Endodermal cell (in vitro differentiated cells): Measurements from ENCODE around the gene KRTAP1-1. TPM values are rescaled to one million over a fixed set of nuclear protein-coding genes. Genes with fewer than 3 reads are reported as not detected.

Experiments used
- DNase-seq: peaks from one replicate; pipeline ENCODE4 v3.0.0-alpha.2; 2017
- H3K27ac ChIP-seq: 2 replicates; pipeline ENCODE4 v1.5.1; 2013; ENCODE audit warnings: mild to moderate bottlenecking, low read depth, low read length, moderate library complexity
- H3K27me3 ChIP-seq: 2 replicates; pipeline ENCODE4 v1.6.1; 2013; ENCODE audit warnings: mild to moderate bottlenecking, low read length, moderate library complexity; ENCODE audit not compliant: insufficient read depth, control insufficient read depth, poor library complexity, severe bottlenecking
- H3K36me3 ChIP-seq: 2 replicates; pipeline ENCODE4 v1.7.0; 2013; ENCODE audit warnings: mild to moderate bottlenecking, low read length, moderate library complexity; ENCODE audit not compliant: control insufficient read depth, insufficient read depth
- H3K4me1 ChIP-seq: one replicate; pipeline ENCODE4 v1.7.0; 2013; ENCODE audit warnings: low read length; ENCODE audit not compliant: control insufficient read depth, insufficient read depth
- H3K4me3 ChIP-seq: 2 replicates; pipeline ENCODE4 v1.5.1; 2013; ENCODE audit warnings: mild to moderate bottlenecking, low read length, moderate library complexity
- H3K9ac ChIP-seq: 2 replicates; pipeline ENCODE4 v1.6.1; 2013; ENCODE audit warnings: mild to moderate bottlenecking, low read length, moderate library complexity; ENCODE audit not compliant: poor library complexity, severe bottlenecking; ENCODE audit errors: extremely low read depth
- H3K9me3 ChIP-seq: 2 replicates; pipeline ENCODE4 v1.6.1; 2013; ENCODE audit warnings: mild to moderate bottlenecking, low read length, moderate library complexity; ENCODE audit not compliant: control insufficient read depth
- H3K27ac Mint-ChIP-seq: 2 replicates; pipeline ENCODE4 v1.8.0; 2020; ENCODE audit warnings: mixed read lengths
- H3K27me3 Mint-ChIP-seq: 2 replicates; pipeline ENCODE4 v1.8.0; 2021; ENCODE audit warnings: mild to moderate bottlenecking, mixed read lengths; ENCODE audit not compliant: insufficient read depth
- H3K36me3 Mint-ChIP-seq: 2 replicates; pipeline ENCODE4 v1.8.0; 2020; ENCODE audit warnings: low read depth, mixed read lengths
- H3K4me1 Mint-ChIP-seq: 2 replicates; pipeline ENCODE4 v1.8.0; 2020; ENCODE audit warnings: mixed read lengths
- H3K4me3 Mint-ChIP-seq: 2 replicates; pipeline ENCODE4 v1.8.0; 2020; ENCODE audit warnings: mild to moderate bottlenecking, moderate library complexity, mixed read lengths
- H3K9me3 Mint-ChIP-seq: 2 replicates; pipeline ENCODE4 v1.8.0; 2020; ENCODE audit warnings: mild to moderate bottlenecking, mixed read lengths
- CTCF ChIP-seq: fragments of 200-600 bp; sonication (generic); conservative IDR thresholded peaks from 2 replicates; pipeline ENCODE4 v1.5.0; 2021; ENCODE audit warnings: antibody characterized with exemption, mild to moderate bottlenecking
- WGBS, 2 experiments: methylation state at CpG; one replicate each; pipeline versions ENCODE4 v1.1.5 to v1.1.7; 2013; ENCODE audit warnings: missing lambda C conversion rate in 2 of 2, mixed read lengths in 1 of 2; ENCODE audit not compliant: insufficient coverage in 1 of 2, insufficient read length in 1 of 2; 5-methylcytosine and 5-hydroxymethylcytosine counted together
- total RNA-seq, 2 donors: library from RNA; stranded (reverse); fragmentation: NEBNext Ultra II Directional in 1 of 2; extraction: Animal tissue kit (Norgen Biotek cat#: 25700) in 1 of 2; gene quantifications; 2 replicates in 1 of 2; 3 replicates in 1 of 2; pipeline ENCODE4 v1.2.1, GENCODE V29; 2021

Gene KRTAP1-1
- total RNA-seq, 2 donors from 2014 or later, result not detected

- Histone ChIP-seq H3K4me3 (no peak overlapping the region), H3K36me3 (no peaks in the 10 kb centered on the region), H3K27ac (no peak overlapping the region), H3K9ac (no peak overlapping the region), H3K27me3 (no peaks in the 10 kb centered on the region), H3K9me3 (no peaks in the 10 kb centered on the region), H3K4me1 (no peaks in the 10 kb centered on the region)
- Mint-ChIP-seq H3K36me3 (no peaks in the 10 kb centered on the region), H3K9me3 (no peaks in the 10 kb centered on the region), H3K4me3 (no peak overlapping the region), H3K27ac (no peak overlapping the region), H3K4me1 (no peaks in the 10 kb centered on the region), H3K27me3 (peaks cover 3% of the 10 kb centered on the region)
- DNase-seq, result no peak
- TF ChIP-seq CTCF, result no peak
- WGBS, 2 experiments, result 92 to 96% methylated on average over 5 of the region's 5 CpGs
Observed at GRCh38 chr17:41071606-41072360, 30.5 kb upstream of the KRTAP1-1 start.

GRCh38 chr17:41069031-41069430, 27.8 kb upstream of the KRTAP1-1 start:
- H3K27ac Mint-ChIP-seq, result no peak overlapping the region
- 88 to 89% methylated on average over 3 of the region's 3 CpGs for WGBS, 2 experiments
- H3K27me3 ChIP-seq, result no peaks in the 10 kb centered on the region
- no peak for TF ChIP-seq CTCF
- no peak overlapping the region for H3K9ac ChIP-seq
- H3K4me3 Mint-ChIP-seq, result no peak overlapping the region
- H3K9me3 Mint-ChIP-seq, result no peaks in the 10 kb centered on the region
- no peaks in the 10 kb centered on the region for H3K4me1 ChIP-seq
- no peak overlapping the region for H3K27ac ChIP-seq
- no peak for DNase-seq
- H3K9me3 ChIP-seq, result no peaks in the 10 kb centered on the region
- H3K4me3 ChIP-seq, result no peak overlapping the region
- no peaks in the 10 kb centered on the region for H3K36me3 ChIP-seq
- no peaks in the 10 kb centered on the region for H3K27me3 Mint-ChIP-seq
- H3K36me3 Mint-ChIP-seq, result no peaks in the 10 kb centered on the region
- no peaks in the 10 kb centered on the region for H3K4me1 Mint-ChIP-seq

- no peaks in the 10 kb centered on the region for H3K36me3 ChIP-seq
- H3K27ac ChIP-seq, result no peak overlapping the region
- no peak overlapping the region for H3K4me3 Mint-ChIP-seq
- H3K9me3 ChIP-seq, result no peaks in the 10 kb centered on the region
- no peak overlapping the region for H3K4me3 ChIP-seq
- no peak overlapping the region for H3K27ac Mint-ChIP-seq
- H3K27me3 ChIP-seq, result no peaks in the 10 kb centered on the region
- no peak for DNase-seq
- no peaks in the 10 kb centered on the region for H3K36me3 Mint-ChIP-seq
- H3K4me1 Mint-ChIP-seq, result no peaks in the 10 kb centered on the region
- H3K4me1 ChIP-seq, result no peaks in the 10 kb centered on the region
- no peak for TF ChIP-seq CTCF
- no peaks in the 10 kb centered on the region for H3K27me3 Mint-ChIP-seq
- no peaks in the 10 kb centered on the region for H3K9me3 Mint-ChIP-seq
- no peak overlapping the region for H3K9ac ChIP-seq
Observed at GRCh38 chr17:41067281-41067680, 26.0 kb upstream of the KRTAP1-1 start.
